ENCODE measurements around the gene KIF1B. TPM values are rescaled to one million over a fixed set of nuclear protein-coding genes. Genes with fewer than 3 reads are reported as not detected.

KIF1B gene
- total and polyA plus RNA-seq, 9 of the 15 experiments (the other 6 are each of a cell fraction or from before 2014, with no cell fraction given) = 2.8 to 19.8 (median 11.9) TPM

DNA sequence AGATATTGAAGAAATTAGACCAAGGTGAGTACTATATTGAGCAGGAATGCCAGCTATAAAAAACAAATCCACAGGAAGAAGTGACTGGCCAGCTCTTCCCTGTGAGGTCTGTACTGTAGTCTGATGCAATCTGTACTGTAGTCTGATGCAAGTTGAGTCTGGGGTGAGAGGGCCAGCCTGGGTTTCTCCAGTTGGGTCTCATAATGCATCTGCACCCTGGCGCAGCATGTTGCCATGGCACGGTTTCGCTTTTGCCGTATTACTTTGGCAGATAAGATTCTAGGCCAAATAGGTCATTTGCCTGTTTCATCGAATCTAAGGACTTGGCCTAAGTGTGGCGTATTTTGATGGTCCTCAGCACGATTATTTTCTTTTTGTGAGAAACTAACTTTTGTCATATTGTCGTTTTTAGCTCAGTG lies 164.1 kb downstream of the KIF1B start (continued):
- TF ChIP-seq, protein P1, sequence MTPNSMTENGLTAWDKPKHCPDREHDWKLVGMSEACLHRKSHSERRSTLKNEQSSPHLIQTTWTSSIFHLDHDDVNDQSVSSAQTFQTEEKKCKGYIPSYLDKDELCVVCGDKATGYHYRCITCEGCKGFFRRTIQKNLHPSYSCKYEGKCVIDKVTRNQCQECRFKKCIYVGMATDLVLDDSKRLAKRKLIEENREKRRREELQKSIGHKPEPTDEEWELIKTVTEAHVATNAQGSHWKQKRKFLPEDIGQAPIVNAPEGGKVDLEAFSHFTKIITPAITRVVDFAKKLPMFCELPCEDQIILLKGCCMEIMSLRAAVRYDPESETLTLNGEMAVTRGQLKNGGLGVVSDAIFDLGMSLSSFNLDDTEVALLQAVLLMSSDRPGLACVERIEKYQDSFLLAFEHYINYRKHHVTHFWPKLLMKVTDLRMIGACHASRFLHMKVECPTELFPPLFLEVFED (CRISPR knock-in tag; conservative IDR thresholded peaks at IDR 0.05) = no peak
- peak; percentile 85 for TF ChIP-seq CXXC5 (CRISPR knock-in tag; IDR thresholded peaks at IDR 0.05)
- TF ChIP-seq ZNF717 (CRISPR knock-in tag; IDR thresholded peaks at IDR 0.05) = no peak
- TF ChIP-seq, protein P2, sequence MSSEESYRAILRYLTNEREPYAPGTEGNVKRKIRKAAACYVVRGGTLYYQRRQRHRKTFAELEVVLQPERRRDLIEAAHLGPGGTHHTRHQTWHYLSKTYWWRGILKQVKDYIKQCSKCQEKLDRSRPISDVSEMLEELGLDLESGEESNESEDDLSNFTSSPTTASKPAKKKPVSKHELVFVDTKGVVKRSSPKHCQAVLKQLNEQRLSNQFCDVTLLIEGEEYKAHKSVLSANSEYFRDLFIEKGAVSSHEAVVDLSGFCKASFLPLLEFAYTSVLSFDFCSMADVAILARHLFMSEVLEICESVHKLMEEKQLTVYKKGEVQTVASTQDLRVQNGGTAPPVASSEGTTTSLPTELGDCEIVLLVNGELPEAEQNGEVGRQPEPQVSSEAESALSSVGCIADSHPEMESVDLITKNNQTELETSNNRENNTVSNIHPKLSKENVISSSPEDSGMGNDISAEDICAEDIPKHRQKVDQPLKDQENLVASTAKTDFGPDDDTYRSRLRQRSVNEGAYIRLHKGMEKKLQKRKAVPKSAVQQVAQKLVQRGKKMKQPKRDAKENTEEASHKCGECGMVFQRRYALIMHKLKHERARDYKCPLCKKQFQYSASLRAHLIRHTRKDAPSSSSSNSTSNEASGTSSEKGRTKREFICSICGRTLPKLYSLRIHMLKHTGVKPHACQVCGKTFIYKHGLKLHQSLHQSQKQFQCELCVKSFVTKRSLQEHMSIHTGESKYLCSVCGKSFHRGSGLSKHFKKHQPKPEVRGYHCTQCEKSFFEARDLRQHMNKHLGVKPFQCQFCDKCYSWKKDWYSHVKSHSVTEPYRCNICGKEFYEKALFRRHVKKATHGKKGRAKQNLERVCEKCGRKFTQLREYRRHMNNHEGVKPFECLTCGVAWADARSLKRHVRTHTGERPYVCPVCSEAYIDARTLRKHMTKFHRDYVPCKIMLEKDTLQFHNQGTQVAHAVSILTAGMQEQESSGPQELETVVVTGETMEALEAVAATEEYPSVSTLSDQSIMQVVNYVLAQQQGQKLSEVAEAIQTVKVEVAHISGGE (CRISPR knock-in tag; IDR thresholded peaks at IDR 0.05) = no peak
- TF ChIP-seq CEBPG (CRISPR knock-in tag; IDR thresholded peaks at IDR 0.05) = peak; percentile 80
- TF ChIP-seq CEBPG (tag; conservative IDR thresholded peaks at IDR 0.05 in 1 of 2, IDR thresholded peaks at IDR 0.05 in 1 of 2) = peak; percentile 96 to 97
- TF ChIP-seq SMAD3 (CRISPR knock-in tag; conservative IDR thresholded peaks at IDR 0.05) = 0 out of 2 replicates have a peak, but pooled peaks have one; percentile 67
- peak; percentile 66 for TF ChIP-seq JUND (IDR thresholded peaks at IDR 0.05; ENCODE audit: borderline replicate concordance, low read depth, low read length)
- TF ChIP-seq JUND (tag; IDR thresholded peaks at IDR 0.05; ENCODE audit: borderline replicate concordance, low read depth, low read length) = peak; percentile 27; the same call in 1 of the 3 replicates
- no peak for TF ChIP-seq ZNF324 (CRISPR knock-in tag; IDR thresholded peaks at IDR 0.05)
- TF ChIP-seq, protein P3, sequence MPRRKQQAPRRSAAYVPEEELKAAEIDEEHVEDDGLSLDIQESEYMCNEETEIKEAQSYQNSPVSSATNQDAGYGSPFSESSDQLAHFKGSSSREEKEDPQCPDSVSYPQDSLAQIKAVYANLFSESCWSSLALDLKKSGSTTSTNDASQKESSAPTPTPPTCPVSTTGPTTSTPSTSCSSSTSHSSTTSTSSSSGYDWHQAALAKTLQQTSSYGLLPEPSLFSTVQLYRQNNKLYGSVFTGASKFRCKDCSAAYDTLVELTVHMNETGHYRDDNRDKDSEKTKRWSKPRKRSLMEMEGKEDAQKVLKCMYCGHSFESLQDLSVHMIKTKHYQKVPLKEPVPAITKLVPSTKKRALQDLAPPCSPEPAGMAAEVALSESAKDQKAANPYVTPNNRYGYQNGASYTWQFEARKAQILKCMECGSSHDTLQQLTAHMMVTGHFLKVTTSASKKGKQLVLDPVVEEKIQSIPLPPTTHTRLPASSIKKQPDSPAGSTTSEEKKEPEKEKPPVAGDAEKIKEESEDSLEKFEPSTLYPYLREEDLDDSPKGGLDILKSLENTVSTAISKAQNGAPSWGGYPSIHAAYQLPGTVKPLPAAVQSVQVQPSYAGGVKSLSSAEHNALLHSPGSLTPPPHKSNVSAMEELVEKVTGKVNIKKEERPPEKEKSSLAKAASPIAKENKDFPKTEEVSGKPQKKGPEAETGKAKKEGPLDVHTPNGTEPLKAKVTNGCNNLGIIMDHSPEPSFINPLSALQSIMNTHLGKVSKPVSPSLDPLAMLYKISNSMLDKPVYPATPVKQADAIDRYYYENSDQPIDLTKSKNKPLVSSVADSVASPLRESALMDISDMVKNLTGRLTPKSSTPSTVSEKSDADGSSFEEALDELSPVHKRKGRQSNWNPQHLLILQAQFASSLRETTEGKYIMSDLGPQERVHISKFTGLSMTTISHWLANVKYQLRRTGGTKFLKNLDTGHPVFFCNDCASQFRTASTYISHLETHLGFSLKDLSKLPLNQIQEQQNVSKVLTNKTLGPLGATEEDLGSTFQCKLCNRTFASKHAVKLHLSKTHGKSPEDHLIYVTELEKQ (CRISPR knock-in tag; IDR thresholded peaks at IDR 0.05) = peak; percentile 67
- peak; percentile 74 for TF ChIP-seq DDX20 (tag; IDR thresholded peaks at IDR 0.05; ENCODE audit: low read depth)
- TF ChIP-seq, protein P4, sequence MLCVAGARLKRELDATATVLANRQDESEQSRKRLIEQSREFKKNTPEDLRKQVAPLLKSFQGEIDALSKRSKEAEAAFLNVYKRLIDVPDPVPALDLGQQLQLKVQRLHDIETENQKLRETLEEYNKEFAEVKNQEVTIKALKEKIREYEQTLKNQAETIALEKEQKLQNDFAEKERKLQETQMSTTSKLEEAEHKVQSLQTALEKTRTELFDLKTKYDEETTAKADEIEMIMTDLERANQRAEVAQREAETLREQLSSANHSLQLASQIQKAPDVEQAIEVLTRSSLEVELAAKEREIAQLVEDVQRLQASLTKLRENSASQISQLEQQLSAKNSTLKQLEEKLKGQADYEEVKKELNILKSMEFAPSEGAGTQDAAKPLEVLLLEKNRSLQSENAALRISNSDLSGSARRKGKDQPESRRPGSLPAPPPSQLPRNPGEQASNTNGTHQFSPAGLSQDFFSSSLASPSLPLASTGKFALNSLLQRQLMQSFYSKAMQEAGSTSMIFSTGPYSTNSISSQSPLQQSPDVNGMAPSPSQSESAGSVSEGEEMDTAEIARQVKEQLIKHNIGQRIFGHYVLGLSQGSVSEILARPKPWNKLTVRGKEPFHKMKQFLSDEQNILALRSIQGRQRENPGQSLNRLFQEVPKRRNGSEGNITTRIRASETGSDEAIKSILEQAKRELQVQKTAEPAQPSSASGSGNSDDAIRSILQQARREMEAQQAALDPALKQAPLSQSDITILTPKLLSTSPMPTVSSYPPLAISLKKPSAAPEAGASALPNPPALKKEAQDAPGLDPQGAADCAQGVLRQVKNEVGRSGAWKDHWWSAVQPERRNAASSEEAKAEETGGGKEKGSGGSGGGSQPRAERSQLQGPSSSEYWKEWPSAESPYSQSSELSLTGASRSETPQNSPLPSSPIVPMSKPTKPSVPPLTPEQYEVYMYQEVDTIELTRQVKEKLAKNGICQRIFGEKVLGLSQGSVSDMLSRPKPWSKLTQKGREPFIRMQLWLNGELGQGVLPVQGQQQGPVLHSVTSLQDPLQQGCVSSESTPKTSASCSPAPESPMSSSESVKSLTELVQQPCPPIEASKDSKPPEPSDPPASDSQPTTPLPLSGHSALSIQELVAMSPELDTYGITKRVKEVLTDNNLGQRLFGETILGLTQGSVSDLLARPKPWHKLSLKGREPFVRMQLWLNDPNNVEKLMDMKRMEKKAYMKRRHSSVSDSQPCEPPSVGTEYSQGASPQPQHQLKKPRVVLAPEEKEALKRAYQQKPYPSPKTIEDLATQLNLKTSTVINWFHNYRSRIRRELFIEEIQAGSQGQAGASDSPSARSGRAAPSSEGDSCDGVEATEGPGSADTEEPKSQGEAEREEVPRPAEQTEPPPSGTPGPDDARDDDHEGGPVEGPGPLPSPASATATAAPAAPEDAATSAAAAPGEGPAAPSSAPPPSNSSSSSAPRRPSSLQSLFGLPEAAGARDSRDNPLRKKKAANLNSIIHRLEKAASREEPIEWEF (CRISPR knock-in tag; IDR thresholded peaks at IDR 0.05) = no peak
- 0 out of 2 replicates have a peak, but pooled peaks have one; percentile 36 for TF ChIP-seq GABPA (tag; conservative IDR thresholded peaks at IDR 0.05; ENCODE audit: low read depth)
